OCI-LY3 (cell line): ENCODE results near the gene CPT1A.

Experiments
- H2AFZ ChIP-seq: fragments of 200-600, 300-600 bp; shearing (Covaris generic); 2 replicates; pipeline ENCODE4 v1.6.0; 2014; ENCODE audit warnings: antibody characterized with exemption, low read depth, low read length
- H3K27ac ChIP-seq: fragments of 200-600, 300-600 bp; sonication (generic); 2 replicates; pipeline ENCODE4 v1.5.1; 2014; ENCODE audit warnings: mild to moderate bottlenecking, low read length, moderate library complexity, mixed read lengths
- H3K27me3 ChIP-seq: fragments of 200-600, 300-600 bp; sonication (generic); 2 replicates; pipeline ENCODE4 v1.6.1; 2014; ENCODE audit warnings: low read depth, low read length, mixed read lengths
- H3K36me3 ChIP-seq: fragments of 200-600, 300-600 bp; sonication (generic); replicated peaks from 2 replicates; pipeline ENCODE3; 2014; ENCODE audit warnings: low read depth, low read length, mixed read lengths
- H3K4me1 ChIP-seq: fragments of 300-600, 200-600 bp; sonication (generic); 2 replicates; pipeline ENCODE4 v1.6.1; 2014; ENCODE audit warnings: low read length, mixed read lengths
- H3K4me2 ChIP-seq: fragments of 200-600, 300-600 bp; sonication (generic); 2 replicates; pipeline ENCODE4 v1.6.1; 2014; ENCODE audit warnings: low read length, mixed read lengths
- H3K4me3 ChIP-seq: fragments of 300-600, 200-600 bp; sonication (generic); 2 replicates; pipeline ENCODE4 v1.5.1; 2014; ENCODE audit warnings: antibody characterized with exemption, mild to moderate bottlenecking, low read length, moderate library complexity
- H3K79me2 ChIP-seq: fragments of 300-600, 200-600 bp; shearing (Covaris generic); 2 replicates; pipeline ENCODE4 v1.6.1; 2014; ENCODE audit warnings: mild to moderate bottlenecking, low read length, mixed read lengths
- H3K9ac ChIP-seq: fragments of 300-600, 200-600 bp; shearing (Covaris generic); 2 replicates; pipeline ENCODE4 v1.6.0; 2014; ENCODE audit warnings: mild to moderate bottlenecking, low read length, moderate library complexity
- H3K9me3 ChIP-seq: fragments of 200-600, 300-600 bp; shearing (Covaris generic); 2 replicates; pipeline ENCODE4 v1.6.1; 2014; ENCODE audit warnings: low read length, mixed read lengths; ENCODE audit not compliant: insufficient read depth
- H4K20me1 ChIP-seq: fragments of 200-600, 300-600 bp; sonication (generic); 2 replicates; pipeline ENCODE4 v1.6.1; 2016; ENCODE audit warnings: low read length, mixed read lengths; ENCODE audit not compliant: insufficient read depth
- CTCF ChIP-seq: fragments of 200-600, 300-600 bp; sonication (generic); IDR thresholded peaks from 2 replicates; pipeline ENCODE4 v1.5.1; 2014; ENCODE audit warnings: antibody characterized with exemption, low read length, low read depth
- EZH2phosphoT487 ChIP-seq: fragments of 200-600 bp; shearing (Covaris generic); IDR thresholded peaks from 2 replicates; pipeline ENCODE4 v1.6.1; 2018; ENCODE audit warnings: antibody characterized with exemption, mixed run types, low read depth

CPT1A gene

GRCh38 chr11:68828957-68829356 is 12.8 kb downstream of the CPT1A start:
- H4K20me1 ChIP-seq, result no peaks in the 10 kb centered on the region
- no peaks in the 10 kb centered on the region for H3K36me3 ChIP-seq
- no peak for TF ChIP-seq CTCF
- no peak for TF ChIP-seq EZH2phosphoT487
- H3K4me2 ChIP-seq, result no peak overlapping the region
- H3K27me3 ChIP-seq, result no peaks in the 10 kb centered on the region
- no peak overlapping the region for H2AFZ ChIP-seq
- H3K9me3 ChIP-seq, result no peaks in the 10 kb centered on the region
- no peaks in the 10 kb centered on the region for H3K4me1 ChIP-seq
- no peak overlapping the region for H3K27ac ChIP-seq
- H3K79me2 ChIP-seq, result no peaks in the 10 kb centered on the region
- no peak overlapping the region for H3K4me3 ChIP-seq
- no peak overlapping the region for H3K9ac ChIP-seq

GRCh38 chr11:68828155-68828931 is 13.4 kb downstream of the CPT1A start:
- Histone ChIP-seq H3K4me3 (no peak overlapping the region), H3K79me2 (no peaks in the 10 kb centered on the region), H3K36me3 (no peaks in the 10 kb centered on the region), H3K9me3 (no peaks in the 10 kb centered on the region), H3K27me3 (no peaks in the 10 kb centered on the region), H3K4me2 (no peak overlapping the region), H3K4me1 (no peaks in the 10 kb centered on the region), H4K20me1 (no peaks in the 10 kb centered on the region), H3K9ac (no peak overlapping the region), H3K27ac (no peak overlapping the region), H2AFZ (no peak overlapping the region)
- TF ChIP-seq CTCF (no peak), EZH2phosphoT487 (no peak)

GRCh38 chr11:68827733-68828132 is 14.0 kb downstream of the CPT1A start:
- no peaks in the 10 kb centered on the region for H3K79me2 ChIP-seq
- H2AFZ ChIP-seq, result no peak overlapping the region
- no peaks in the 10 kb centered on the region for H3K9me3 ChIP-seq
- no peaks in the 10 kb centered on the region for H4K20me1 ChIP-seq
- no peak overlapping the region for H3K4me2 ChIP-seq
- H3K27me3 ChIP-seq, result no peaks in the 10 kb centered on the region
- H3K4me1 ChIP-seq, result no peaks in the 10 kb centered on the region
- no peak overlapping the region for H3K9ac ChIP-seq
- H3K27ac ChIP-seq, result no peak overlapping the region
- H3K36me3 ChIP-seq, result no peaks in the 10 kb centered on the region
- TF ChIP-seq EZH2phosphoT487 (no peak), CTCF (no peak)
- H3K4me3 ChIP-seq, result no peak overlapping the region

- Histone ChIP-seq H3K79me2 (no peaks in the 10 kb centered on the region), H3K36me3 (no peaks in the 10 kb centered on the region), H3K9ac (no peak overlapping the region), H3K9me3 (no peaks in the 10 kb centered on the region), H3K4me3 (no peak overlapping the region), H2AFZ (no peak overlapping the region), H4K20me1 (no peaks in the 10 kb centered on the region), H3K27me3 (no peaks in the 10 kb centered on the region), H3K4me1 (no peaks in the 10 kb centered on the region), H3K27ac (no peak overlapping the region), H3K4me2 (no peak overlapping the region)
- TF ChIP-seq EZH2phosphoT487 (no peak), CTCF (no peak)
These were observed 15.0 kb downstream of the CPT1A start for GRCh38 chr11:68826726-68827125.
